HG02610 (cell line): ENCODE results near the gene CROCC2.

ENCODE experiments used
- ATAC-seq: cut with Tn5 transposase; IDR thresholded peaks from one replicate; pipeline ENCODE4 v1.9.1; 2021; ENCODE audit warnings: mild to moderate bottlenecking, moderate library complexity; ENCODE audit not compliant: unreplicated experiment

CROCC2 gene

GRCh38 chr2:240954436-240955305 lies 48.5 kb downstream of the CROCC2 start:
- ATAC-seq = no peak

- ATAC-seq = no peak
Measured at GRCh38 chr2:240955306-240956170, 49.4 kb downstream of the CROCC2 start.

- ATAC-seq = no peak
Measured at GRCh38 chr2:240956171-240956934, 50.2 kb downstream of the CROCC2 start.

- ATAC-seq = no peak
Measured at GRCh38 chr2:240956935-240957655, 51.0 kb downstream of the CROCC2 start.

GRCh38 chr2:240957656-240958365 lies 51.7 kb downstream of the CROCC2 start:
- no peak for ATAC-seq

- no peak for ATAC-seq
Measured at GRCh38 chr2:240958366-240959213, 52.5 kb downstream of the CROCC2 start.

- ATAC-seq = no peak
Measured at GRCh38 chr2:240959214-240959940, 53.2 kb downstream of the CROCC2 start.

GRCh38 chr2:240959941-240960308 lies 53.8 kb downstream of the CROCC2 start:
- no peak for ATAC-seq

GRCh38 chr2:240960309-240960970 lies 54.3 kb downstream of the CROCC2 start:
- no peak for ATAC-seq

- ATAC-seq = no peak
Measured at GRCh38 chr2:240960971-240961876, 55.1 kb downstream of the CROCC2 start.

GRCh38 chr2:240961910-240962299 lies 55.8 kb downstream of the CROCC2 start:
- no peak for ATAC-seq

- ATAC-seq = no peak
Measured at GRCh38 chr2:240962300-240963064, 56.3 kb downstream of the CROCC2 start.

- no peak for ATAC-seq
Measured at GRCh38 chr2:240963065-240963867, 57.1 kb downstream of the CROCC2 start.

- ATAC-seq = no peak
Measured at GRCh38 chr2:240963868-240964703, 58.0 kb downstream of the CROCC2 start.
